Keratinocyte (primary cell): ENCODE data around the gene EIF3D. TPM values are rescaled to one million over a fixed set of nuclear protein-coding genes. Genes with fewer than 3 reads are reported as not detected.

Source experiments
- DNase-seq: peaks from one replicate; pipeline ENCODE4 v3.0.0-alpha.2; 2011; ENCODE audit warnings: low read depth, missing footprints, low spot score
- FAIRE-seq: peaks from 2 replicates; lab custom pipeline; 2011; peaks lifted over from hg19 to GRCh38; lab: Jason Lieb, UNC
- H2AFZ ChIP-seq: 2 replicates; pipeline ENCODE4 v1.6.0; 2012; ENCODE audit warnings: low read length, control low read depth, inconsistent platforms; ENCODE audit not compliant: control insufficient read depth
- H3K27ac ChIP-seq: 2 replicates; pipeline ENCODE4 v1.5.1; 2011; ENCODE audit warnings: low read length; ENCODE audit not compliant: control insufficient read depth, insufficient read depth
- H3K27me3 ChIP-seq: 3 replicates; pipeline ENCODE4 v1.6.0; 2011; ENCODE audit warnings: low read length; ENCODE audit not compliant: control insufficient read depth, insufficient read depth; ENCODE audit errors: extremely low read depth
- H3K36me3 ChIP-seq, 2 experiments: 2 replicates in 1 of 2; 3 replicates in 1 of 2; pipeline ENCODE4 v1.5.1; 2011; ENCODE audit warnings: low read length in 2 of 2, mild to moderate bottlenecking in 1 of 2; ENCODE audit not compliant: control insufficient read depth in 2 of 2, insufficient read depth in 2 of 2; ENCODE audit errors: extremely low read depth in 1 of 2
- H3K4me1 ChIP-seq: 3 replicates; pipeline ENCODE4 v1.5.1; 2011; ENCODE audit warnings: low read length; ENCODE audit not compliant: control insufficient read depth, insufficient read depth; ENCODE audit errors: extremely low read depth
- H3K4me2 ChIP-seq: 3 replicates; pipeline ENCODE4 v1.6.0; 2011; ENCODE audit warnings: low read depth, low read length; ENCODE audit not compliant: control insufficient read depth, insufficient read depth; ENCODE audit errors: extremely low read depth
- H3K4me3 ChIP-seq, 3 experiments: fragments of 200-600 bp in 1 of 3; sonication (generic) in 1 of 3; 2 replicates in 2 of 3; 3 replicates in 1 of 3; pipeline ENCODE4 v1.5.1; 2011 to 2016; ENCODE audit warnings: low read length in 3 of 3, mild to moderate bottlenecking in 3 of 3, control low read depth in 2 of 3, inconsistent platforms in 1 of 3, low read depth in 1 of 3, mixed read lengths in 1 of 3, mixed run types in 1 of 3, moderate library complexity in 1 of 3; ENCODE audit not compliant: control insufficient read depth in 2 of 3, insufficient read depth in 2 of 3; ENCODE audit errors: extremely low read depth in 1 of 3
- H3K79me2 ChIP-seq: 2 replicates; pipeline ENCODE4 v1.6.0; 2012; ENCODE audit warnings: low read length; ENCODE audit not compliant: control insufficient read depth, insufficient read depth
- H3K9ac ChIP-seq: 3 replicates; pipeline ENCODE4 v1.6.0; 2011; ENCODE audit warnings: low read length; ENCODE audit not compliant: control insufficient read depth, insufficient read depth; ENCODE audit errors: extremely low read depth
- H3K9me1 ChIP-seq: 3 replicates; pipeline ENCODE4 v1.6.0; 2011; ENCODE audit warnings: low read length; ENCODE audit not compliant: control insufficient read depth, insufficient read depth; ENCODE audit errors: extremely low read depth
- H3K9me3 ChIP-seq: 2 replicates; pipeline ENCODE4 v1.5.1; 2012; ENCODE audit warnings: low read depth, low read length; ENCODE audit not compliant: control insufficient read depth
- H4K20me1 ChIP-seq: 3 replicates; pipeline ENCODE4 v1.6.0; 2011; ENCODE audit warnings: low read length; ENCODE audit not compliant: control insufficient read depth, insufficient read depth; ENCODE audit errors: extremely low read depth
- EZH2 ChIP-seq: IDR thresholded peaks from one replicate; pipeline ENCODE4 v1.6.1; 2012; ENCODE audit warnings: inconsistent platforms, mild to moderate bottlenecking, low read length, moderate library complexity
- dilution Hi-C: fragments of 300-500 bp; cut with MboI; formaldehyde crosslinking; loops from one replicate; pipeline ENCODE4 v1.7.0; 2020; ENCODE audit warnings: low sequenced_read_pairs; ENCODE audit not compliant: extremely low pct_ligation_motif_present
- polyA plus RNA-seq, 5 experiments: library from polyadenylated mRNA; depleted of rRNA in 3 of 5; stranded (reverse) in 3 of 5; stranded (forward) in 1 of 5; unstranded in 1 of 5; fragments of >200 nt; gene quantifications; 1 replicate in 1 of 5; 2 replicates in 3 of 5; 3 replicates in 1 of 5; pipeline versions ENCODE4 v1.2.1 to v1.2.3, GENCODE V29; 2011 to 2012; ENCODE audit warnings: missing spikeins in 2 of 5, low read depth in 1 of 5, low replicate concordance in 1 of 5
- TF ChIP-seq, protein P1 (sequence below), 3 experiments: IDR thresholded peaks in 1 of 3; conservative IDR thresholded peaks in 1 of 3; optimal IDR thresholded peaks in 1 of 3; 2 replicates in 2 of 3; 3 replicates in 1 of 3; pipeline versions ENCODE3 to v1.5.1; 2011; ENCODE audit warnings: low read length in 3 of 3, mild to moderate bottlenecking in 3 of 3, moderate library complexity in 2 of 3, control low read depth in 1 of 3, inconsistent platforms in 1 of 3; ENCODE audit not compliant: insufficient read depth in 2 of 3; ENCODE audit errors: extremely low read depth in 1 of 3

EIF3D gene
- polyA plus RNA-seq, 1 donor (not counting 4 experiments of a cell fraction or from before 2014, with no cell fraction given): 408 TPM

GRCh38 chr22:36510384-36510783, 18.6 kb downstream of the EIF3D start:
- Histone ChIP-seq H3K9ac (no peak overlapping the region), H3K9me3 (no peaks in the 10 kb centered on the region), H3K79me2 (no peaks in the 10 kb centered on the region), H3K27me3 (no peaks in the 10 kb centered on the region), H3K4me2 (no peak overlapping the region), H3K36me3 (peaks cover 31 to 42% of the 10 kb centered on the region in 2 experiments), H3K9me1 (peaks cover 3% of the 10 kb centered on the region), H3K4me1 (no peaks in the 10 kb centered on the region), H4K20me1 (peaks cover 3% of the 10 kb centered on the region), H2AFZ (no peak overlapping the region), H3K4me3 (no peak overlapping the region), H3K27ac (no peak overlapping the region)
- no peak for DNase-seq
- dilution Hi-C loops: no loop called here
- no peak for TF ChIP-seq EZH2
- TF ChIP-seq, protein P1, sequence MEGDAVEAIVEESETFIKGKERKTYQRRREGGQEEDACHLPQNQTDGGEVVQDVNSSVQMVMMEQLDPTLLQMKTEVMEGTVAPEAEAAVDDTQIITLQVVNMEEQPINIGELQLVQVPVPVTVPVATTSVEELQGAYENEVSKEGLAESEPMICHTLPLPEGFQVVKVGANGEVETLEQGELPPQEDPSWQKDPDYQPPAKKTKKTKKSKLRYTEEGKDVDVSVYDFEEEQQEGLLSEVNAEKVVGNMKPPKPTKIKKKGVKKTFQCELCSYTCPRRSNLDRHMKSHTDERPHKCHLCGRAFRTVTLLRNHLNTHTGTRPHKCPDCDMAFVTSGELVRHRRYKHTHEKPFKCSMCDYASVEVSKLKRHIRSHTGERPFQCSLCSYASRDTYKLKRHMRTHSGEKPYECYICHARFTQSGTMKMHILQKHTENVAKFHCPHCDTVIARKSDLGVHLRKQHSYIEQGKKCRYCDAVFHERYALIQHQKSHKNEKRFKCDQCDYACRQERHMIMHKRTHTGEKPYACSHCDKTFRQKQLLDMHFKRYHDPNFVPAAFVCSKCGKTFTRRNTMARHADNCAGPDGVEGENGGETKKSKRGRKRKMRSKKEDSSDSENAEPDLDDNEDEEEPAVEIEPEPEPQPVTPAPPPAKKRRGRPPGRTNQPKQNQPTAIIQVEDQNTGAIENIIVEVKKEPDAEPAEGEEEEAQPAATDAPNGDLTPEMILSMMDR (optimal IDR thresholded peaks at IDR 0.05 in 1 of 3, IDR thresholded peaks at IDR 0.05 in 1 of 3, conservative IDR thresholded peaks at IDR 0.05 in 1 of 3; ENCODE audit: extremely low read depth in 1 of 3, insufficient read depth in 2 of 3, low read length in 3 of 3): no peak
- no peak for FAIRE-seq

DNA sequence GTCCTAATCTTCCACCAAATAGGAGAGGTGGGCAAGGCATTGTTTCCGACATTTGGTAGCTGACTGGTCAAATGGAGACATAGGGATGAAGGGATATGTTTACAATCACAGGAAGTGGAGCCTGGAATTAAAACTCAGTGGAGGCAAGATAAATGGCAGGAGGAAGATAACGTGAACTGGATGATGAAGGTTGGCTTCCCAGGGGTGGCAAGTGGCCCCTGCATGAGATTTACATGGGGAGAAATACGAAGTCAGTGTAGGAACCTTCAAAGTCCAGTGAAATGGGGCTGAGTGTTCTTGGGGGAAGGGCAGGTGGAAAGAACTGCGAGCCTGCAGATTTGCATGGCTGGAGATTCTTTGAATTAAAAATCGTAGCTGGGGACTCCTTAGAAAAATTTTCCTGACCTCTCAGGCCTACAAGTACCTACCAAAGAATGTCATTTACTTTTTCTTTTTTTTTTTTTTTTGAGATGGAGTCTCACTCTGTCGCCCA, 21.4 kb downstream of the EIF3D start:
- Histone ChIP-seq H3K27ac (no peak overlapping the region), H3K4me1 (no peaks in the 10 kb centered on the region), H3K9me1 (no peaks in the 10 kb centered on the region), H3K27me3 (no peaks in the 10 kb centered on the region), H3K4me2 (peak overlapping the region; percentile 72), H3K79me2 (no peaks in the 10 kb centered on the region), H4K20me1 (peaks cover 3% of the 10 kb centered on the region), H2AFZ (no peak overlapping the region), H3K9me3 (no peaks in the 10 kb centered on the region), H3K36me3 (peaks cover 10 to 20% of the 10 kb centered on the region in 2 experiments), H3K9ac (peak overlapping the region; percentile 43), H3K4me3 (peak overlapping the region in 1 of 3 experiments; percentile 60)
- no peak for DNase-seq
- TF ChIP-seq, protein P1 (optimal IDR thresholded peaks at IDR 0.05 in 1 of 3, IDR thresholded peaks at IDR 0.05 in 1 of 3, conservative IDR thresholded peaks at IDR 0.05 in 1 of 3; ENCODE audit: extremely low read depth in 1 of 3, insufficient read depth in 2 of 3, low read length in 3 of 3): no peak
- no peak for TF ChIP-seq EZH2
- dilution Hi-C loops: no loop called here
- FAIRE-seq: no peak
